ENCODE results near the gene RNU6-9.
"Not testable (repeated sequence)": the region's sequence is repeated elsewhere in the genome, so short reads cannot be mapped to it uniquely, and the experiment has no call there.

The RNU6-9 gene

GRCh38 chr19:861756-862580, 31.3 kb upstream of the RNU6-9 start:
- DNase-seq (ENCODE audit: low read depth in 2 of 2) = peak; percentile 27 to 72

DNA sequence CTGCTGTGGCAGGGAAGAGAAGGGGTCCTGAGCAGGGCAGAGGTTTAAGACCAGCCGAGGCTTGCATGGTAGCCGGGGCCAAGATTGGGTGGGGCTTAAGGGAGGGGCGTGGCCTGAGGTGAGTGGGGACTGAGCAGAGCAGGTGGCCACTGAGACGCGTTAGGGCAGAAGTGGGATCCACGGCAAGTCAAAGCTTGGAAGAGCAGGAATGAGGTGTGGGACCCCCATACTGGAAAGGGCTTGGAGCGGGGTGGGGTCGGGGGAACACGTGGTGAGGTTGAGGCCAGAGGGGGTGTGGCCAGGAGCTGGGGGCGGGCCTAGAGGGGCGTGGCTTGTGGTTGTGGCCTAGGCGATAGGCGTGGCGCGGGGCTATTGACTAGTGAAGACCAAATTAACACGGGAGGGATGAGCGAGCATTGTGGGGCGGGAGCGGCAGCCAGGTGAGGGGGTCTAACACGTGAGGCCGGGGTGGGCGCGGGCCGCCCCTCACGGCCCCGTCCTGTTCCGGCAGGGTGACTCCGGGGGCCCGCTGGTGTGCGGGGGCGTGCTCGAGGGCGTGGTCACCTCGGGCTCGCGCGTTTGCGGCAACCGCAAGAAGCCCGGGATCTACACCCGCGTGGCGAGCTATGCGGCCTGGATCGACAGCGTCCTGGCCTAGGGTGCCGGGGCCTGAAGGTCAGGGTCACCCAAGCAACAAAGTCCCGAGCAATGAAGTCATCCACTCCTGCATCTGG, 30.5 kb upstream of the RNU6-9 start:
- DNase-seq (ENCODE audit: low read depth in 2 of 2) = peak; percentile 55 to 69

GRCh38 chr19:863315-863620, 30.0 kb upstream of the RNU6-9 start:
- DNase-seq (ENCODE audit: low read depth in 2 of 2) = no peak

DNA sequence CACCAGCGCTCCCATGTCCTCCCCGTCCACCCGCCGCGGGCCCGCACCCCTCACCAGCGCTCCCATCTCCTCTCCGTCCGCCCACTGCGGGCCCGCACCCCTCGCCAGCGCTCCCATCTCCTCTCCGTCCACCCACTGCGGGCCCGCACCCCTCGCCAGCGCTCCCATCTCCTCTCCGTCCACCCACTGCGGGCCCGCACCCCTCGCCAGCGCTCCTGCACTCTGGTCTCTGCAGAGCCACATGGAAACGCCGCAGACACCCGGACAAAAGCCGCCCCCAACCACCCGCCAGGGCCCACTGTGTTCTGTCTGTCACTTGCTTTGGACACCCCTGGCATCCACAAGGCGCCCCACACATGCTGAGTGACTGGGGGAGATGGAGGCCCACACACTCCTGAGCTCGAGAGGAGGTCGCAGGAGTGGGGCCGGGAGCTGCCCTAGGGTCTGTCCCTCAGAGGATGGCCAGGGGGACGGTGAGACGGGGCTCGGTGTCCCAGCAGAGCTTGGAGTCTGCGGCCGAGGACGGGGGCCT, 26.4 kb upstream of the RNU6-9 start:
- DNase-seq (ENCODE audit: low read depth in 2 of 2) = no peak

- no peak for DNase-seq (ENCODE audit: low read depth in 2 of 2)
Measured at GRCh38 chr19:867301-867793, 25.9 kb upstream of the RNU6-9 start.

DNA sequence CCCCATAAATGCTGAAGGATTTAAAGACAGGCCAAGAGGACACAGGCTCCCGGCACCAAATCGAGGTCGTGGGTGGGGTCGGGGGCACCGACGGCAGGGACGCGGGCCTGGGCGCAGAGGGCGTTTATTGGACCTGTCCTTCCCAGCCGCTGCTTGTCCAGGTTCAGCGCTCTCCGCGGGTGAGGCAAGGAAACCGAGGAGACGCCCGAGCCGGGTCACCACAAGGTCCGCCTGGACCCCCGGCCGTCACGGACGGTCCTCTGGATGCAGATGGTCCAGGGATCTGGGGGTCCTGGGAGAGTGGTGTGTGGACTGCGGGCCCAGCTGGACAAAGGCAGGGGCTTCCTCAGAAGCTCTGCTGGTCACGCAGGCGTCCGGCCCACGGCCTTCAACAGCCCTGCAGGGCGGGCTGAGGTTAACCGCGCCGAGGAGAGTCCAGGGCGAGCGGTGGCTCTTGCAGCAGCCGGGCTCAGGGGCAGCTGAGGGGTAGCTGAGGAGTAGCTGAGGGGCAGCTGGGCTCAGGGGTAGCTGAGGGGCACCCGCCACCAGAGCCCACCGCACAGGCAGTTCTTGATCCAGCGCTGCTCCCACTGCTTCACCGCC, 25.3 kb upstream of the RNU6-9 start:
- DNase-seq (ENCODE audit: low read depth in 2 of 2) = no peak

DNA sequence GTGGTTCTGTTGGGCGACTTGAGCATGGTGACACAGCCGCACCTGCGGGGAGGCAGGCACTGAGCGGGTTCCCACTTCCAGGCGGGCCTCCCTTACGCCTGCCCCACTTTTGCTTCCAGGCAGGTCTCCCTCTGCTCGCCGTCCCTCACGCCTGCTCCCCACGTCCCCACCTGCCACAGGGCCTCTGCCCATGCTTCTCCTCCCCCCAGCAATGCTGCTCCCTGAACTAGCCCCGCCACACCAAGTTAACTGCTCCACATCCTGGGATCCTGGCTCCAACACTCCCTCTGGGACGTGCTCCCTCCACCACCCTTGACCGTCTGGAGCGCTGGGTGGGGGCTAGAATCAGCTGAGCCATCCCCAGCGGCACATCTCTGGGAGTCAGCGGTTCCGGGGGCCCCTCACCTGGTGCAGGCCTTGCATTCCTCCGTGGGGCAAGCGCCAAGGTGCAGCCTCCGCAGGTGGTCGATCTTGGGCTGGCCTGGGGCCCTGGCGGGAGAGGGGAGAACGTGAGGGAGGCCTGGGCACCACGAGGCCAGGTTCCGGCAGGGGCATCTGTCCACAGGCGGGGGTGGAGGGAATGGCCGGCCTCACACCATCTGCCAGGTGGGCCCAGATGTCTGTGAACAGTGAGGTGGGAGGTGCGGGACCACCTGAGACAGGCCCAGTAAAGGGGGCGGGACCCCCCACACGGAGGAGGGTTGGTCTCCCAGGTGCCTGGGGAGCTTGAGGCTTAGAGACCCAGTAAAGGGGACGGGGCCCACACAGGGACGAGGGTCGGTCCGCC, 24.6 kb upstream of the RNU6-9 start:
- no peak for DNase-seq (ENCODE audit: low read depth in 2 of 2)

- no peak for DNase-seq (ENCODE audit: low read depth in 2 of 2)
Measured at GRCh38 chr19:869245-870177, 23.8 kb upstream of the RNU6-9 start.

GRCh38 chr19:870314-870713, 23.0 kb upstream of the RNU6-9 start:
- no peak for DNase-seq (ENCODE audit: low read depth in 2 of 2)

- no peak for DNase-seq (ENCODE audit: low read depth in 2 of 2)
Measured at GRCh38 chr19:870963-871401, 22.3 kb upstream of the RNU6-9 start.

DNA sequence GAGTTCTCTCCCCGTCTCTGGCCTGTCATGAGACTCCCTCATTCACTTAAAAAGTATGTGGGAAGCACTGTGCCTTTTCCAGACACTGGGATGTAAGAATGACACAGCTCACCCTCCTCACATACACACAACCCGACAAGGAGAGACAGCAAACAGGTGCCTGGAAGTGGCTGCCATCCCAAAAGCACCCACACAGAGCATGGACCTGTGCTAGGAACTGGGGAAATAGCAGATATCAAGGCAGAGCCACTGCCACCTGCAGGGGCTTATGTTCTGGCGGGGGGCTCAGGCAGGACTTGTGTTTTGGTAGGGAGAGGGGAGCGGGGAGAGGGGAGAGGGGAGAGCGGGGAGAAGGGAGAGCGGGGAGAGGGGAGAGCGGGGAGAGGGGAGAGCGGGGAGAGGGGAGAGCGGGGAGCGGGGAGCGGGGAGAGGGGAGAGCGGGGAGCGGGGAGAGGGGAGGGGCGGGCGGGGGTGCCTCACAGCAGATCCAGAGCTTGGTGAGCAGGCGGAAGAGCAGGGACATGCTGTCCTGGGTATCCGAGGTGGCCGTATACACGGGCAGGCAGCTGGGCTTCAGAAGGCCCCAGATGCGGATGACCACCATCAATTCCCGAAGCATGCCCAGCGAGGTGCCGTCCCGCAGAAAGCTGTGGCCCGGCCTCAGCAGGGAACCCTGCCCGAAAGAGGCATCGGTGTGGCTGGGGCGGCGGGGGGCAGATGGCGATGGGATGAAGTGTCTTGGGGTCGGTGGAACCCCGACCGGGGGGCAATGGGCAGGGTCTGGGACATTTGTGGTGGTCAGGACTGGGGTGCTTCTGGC, 21.6 kb upstream of the RNU6-9 start:
- DNase-seq (ENCODE audit: low read depth in 2 of 2) = no peak

- peak; percentile 64 to 80 for DNase-seq (ENCODE audit: low read depth in 2 of 2)
Measured at GRCh38 chr19:872266-872951, 20.9 kb upstream of the RNU6-9 start.

DNA sequence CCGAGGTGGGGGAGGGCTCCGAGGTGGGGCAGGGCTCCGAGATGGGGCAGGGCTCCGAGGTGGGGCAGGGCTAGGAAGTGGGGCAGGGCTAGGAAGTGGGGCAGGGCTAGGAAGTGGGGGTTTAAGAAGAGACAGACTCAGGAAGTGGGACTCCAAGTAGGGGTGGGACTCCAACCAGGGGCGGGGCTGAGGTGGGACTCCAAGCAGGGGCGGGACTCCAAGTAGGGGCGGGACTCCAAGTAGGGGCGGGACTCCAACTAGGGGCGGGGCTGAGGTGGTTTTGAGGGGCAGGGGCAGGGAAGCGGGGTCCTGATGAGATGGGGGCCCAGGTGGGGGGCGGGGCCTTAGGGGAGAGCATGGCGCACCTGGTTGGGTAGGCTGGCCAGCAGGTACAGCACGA, 20.2 kb upstream of the RNU6-9 start:
- peak; percentile 57 to 62 for DNase-seq (ENCODE audit: low read depth in 2 of 2)

GRCh38 chr19:873561-874041, 19.7 kb upstream of the RNU6-9 start:
- DNase-seq (ENCODE audit: low read depth in 2 of 2) = no peak

DNA sequence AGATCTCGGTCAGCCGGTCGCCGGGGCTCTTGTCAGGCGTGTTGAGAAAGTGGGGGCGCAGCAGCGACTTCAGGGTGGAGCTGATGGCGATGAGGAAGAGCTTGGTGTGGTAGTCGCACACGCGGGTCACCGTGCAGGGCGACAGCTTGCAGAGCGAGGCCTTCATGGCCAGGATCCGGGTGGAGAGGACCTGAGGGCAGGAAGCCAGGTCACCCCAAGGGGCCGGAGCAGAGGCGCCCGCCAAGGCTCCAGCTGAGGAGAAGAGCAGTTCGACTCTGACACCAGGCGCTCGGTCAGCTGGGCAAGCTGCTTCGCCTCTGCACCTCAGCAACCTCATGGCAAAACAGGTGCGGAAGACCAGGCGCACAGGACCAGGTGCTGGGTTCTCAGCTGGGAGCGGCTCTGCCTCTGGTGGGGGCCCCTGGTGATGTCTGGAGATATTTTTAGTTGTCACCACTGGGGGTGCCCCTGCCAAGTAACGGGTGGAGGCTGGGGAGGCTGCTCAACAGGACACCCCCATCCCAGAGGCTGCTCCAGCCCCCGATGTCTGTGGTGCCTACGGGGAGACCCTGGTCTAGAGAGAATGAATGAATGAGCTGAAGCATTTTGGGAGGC, 17.9 kb upstream of the RNU6-9 start:
- DNase-seq (ENCODE audit: low read depth in 2 of 2) = no peak

GRCh38 chr19:876089-876488, 17.2 kb upstream of the RNU6-9 start:
- DNase-seq (ENCODE audit: low read depth in 2 of 2) = no peak

GRCh38 chr19:876780-877314, 16.4 kb upstream of the RNU6-9 start:
- no peak for DNase-seq (ENCODE audit: low read depth in 2 of 2)

- not testable (repeated sequence) for DNase-seq (ENCODE audit: low read depth in 2 of 2)
Measured at GRCh38 chr19:877992-878660, 15.2 kb upstream of the RNU6-9 start.
